ENCODE measurements around the gene MAD2L1BP. TPM values are rescaled to one million over a fixed set of nuclear protein-coding genes. Genes with fewer than 3 reads are reported as not detected.
A peak's percentile ranks its signal among the peaks of the same experiment; 100 is the strongest.

Gene MAD2L1BP
- total and polyA plus RNA-seq, 8 donors = 6.5 to 18.6 (median 10.1) TPM

GRCh38 chr6:43671801-43672690 lies 36.4 kb downstream of the MAD2L1BP start:
- 75 to 78% methylated on average over 16 of the region's 16 CpGs for WGBS, 2 donors
- no peak for TF ChIP-seq CTCF (IDR thresholded peaks at IDR 0.05)
- H3K4me3 ChIP-seq = no peak overlapping the region

GRCh38 chr6:43673444-43674084 lies 37.9 kb downstream of the MAD2L1BP start:
- ATAC-seq = peak; percentile 64 to 82 (median 76)
- 59 to 62% methylated on average over 15 of the region's 15 CpGs for WGBS, 2 donors
- Histone ChIP-seq H3K9me3 (no peaks in the 10 kb centered on the region), H3K4me1 (peaks cover 7 to 19% (median 12%) of the 10 kb centered on the region in 3 donors), H3K27me3 (no peaks in the 10 kb centered on the region), H3K27ac (peak overlapping the region in 1 of 4 donors; percentile 16), H3K36me3 (peaks cover 4 to 31% (median 6%) of the 10 kb centered on the region in 3 donors), H3K4me3 (no peak overlapping the region)
- no peak for TF ChIP-seq CTCF (IDR thresholded peaks at IDR 0.05)
- no peak for FAIRE-seq
- intact Hi-C loops (cut with DNase I) = no loop called here
- peak; percentile 54 to 88 (median 79) for DNase-seq

More at GRCh38 chr6:43671801-43672690, 36.4 kb downstream of the MAD2L1BP start:
- peak in 1 of 6 donors; percentile 76 for DNase-seq
- no peak for FAIRE-seq
- peaks cover 18 to 33% (median 24%) of the 10 kb centered on the region in 3 donors for H3K4me1 ChIP-seq
- no peak for ATAC-seq
- no peaks in the 10 kb centered on the region for H3K27me3 ChIP-seq
- no peaks in the 10 kb centered on the region for H3K9me3 ChIP-seq
- intact Hi-C loops (cut with DNase I) = no loop called here
- H3K36me3 ChIP-seq = peaks cover 0 to 23% (median 6%) of the 10 kb centered on the region in 3 donors
- H3K27ac ChIP-seq = peak overlapping the region in 1 of 4 donors; percentile 11

DNA sequence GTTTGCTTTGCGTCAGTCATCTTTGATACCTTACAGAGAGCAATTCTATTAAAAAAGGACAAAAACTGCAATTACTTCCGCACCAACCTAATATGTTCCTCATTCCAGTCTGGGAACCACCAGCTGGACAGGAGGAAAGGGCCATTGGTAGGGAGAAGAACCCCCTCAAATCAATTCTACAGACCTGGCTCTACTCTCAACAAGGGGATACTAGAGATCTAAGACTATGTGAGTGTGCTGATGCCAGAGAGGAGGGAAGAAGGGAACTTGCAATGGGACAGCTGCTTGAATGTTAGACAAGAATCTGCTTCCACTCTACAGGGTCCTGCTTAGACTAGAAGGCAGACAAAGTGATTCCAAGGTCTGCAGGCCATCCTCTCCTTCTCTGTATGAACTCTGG lies 38.7 kb downstream of the MAD2L1BP start:
- no peaks in the 10 kb centered on the region for H3K9me3 ChIP-seq
- 81 to 90% methylated on average over 2 of the region's 2 CpGs for WGBS, 2 donors
- no peak overlapping the region for H3K4me3 ChIP-seq
- DNase-seq = no peak
- intact Hi-C loops (cut with DNase I) = no loop called here
- H3K27ac ChIP-seq = no peak overlapping the region
- peaks cover 4 to 19% (median 11%) of the 10 kb centered on the region in 3 donors for H3K4me1 ChIP-seq
- ATAC-seq = no peak
- no peaks in the 10 kb centered on the region for H3K27me3 ChIP-seq
- TF ChIP-seq CTCF (IDR thresholded peaks at IDR 0.05) = no peak
- H3K36me3 ChIP-seq = peaks cover 4 to 31% (median 6%) of the 10 kb centered on the region in 3 donors
- FAIRE-seq = no peak

DNA sequence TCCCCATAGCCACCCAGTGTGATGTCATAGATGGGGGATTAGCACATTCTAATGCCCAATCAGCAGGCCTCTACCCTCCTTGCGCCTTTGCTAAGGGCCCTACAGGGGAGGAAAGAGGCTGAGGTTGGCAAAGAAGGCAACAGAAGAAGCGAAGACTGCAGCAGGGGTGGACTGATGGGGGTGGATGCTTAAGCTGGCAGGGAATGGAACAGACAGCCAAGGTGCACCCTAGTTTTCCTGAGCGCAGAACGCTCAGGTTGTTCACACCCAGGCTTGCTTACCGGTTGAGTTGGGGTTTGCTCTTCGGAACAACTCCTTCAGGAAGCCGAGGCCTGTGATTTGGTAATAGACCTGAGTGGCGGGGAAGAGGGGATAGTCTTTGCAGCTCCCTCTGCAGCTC lies 39.3 kb downstream of the MAD2L1BP start:
- Histone ChIP-seq H3K27me3 (no peaks in the 10 kb centered on the region), H3K36me3 (peaks cover 4 to 34% (median 6%) of the 10 kb centered on the region in 3 donors), H3K4me1 (peaks cover 4 to 19% (median 11%) of the 10 kb centered on the region in 3 donors), H3K9me3 (no peaks in the 10 kb centered on the region), H3K4me3 (no peak overlapping the region), H3K27ac (no peak overlapping the region)
- no peak for TF ChIP-seq CTCF (IDR thresholded peaks at IDR 0.05)
- DNase-seq (no peak), FAIRE-seq (no peak), ATAC-seq (no peak)
- WGBS, 2 donors = 95% methylated on average over 8 of the region's 8 CpGs
- intact Hi-C loops (cut with DNase I) = no loop called here
